NCI-H748 (cell line): Measurements from ENCODE around the gene HDC.

Source experiments
- DNase-seq: peaks from one replicate; lab custom pipeline; 2025; ENCODE audit not compliant: unreplicated experiment; lab: John Stamatoyannopoulos, UW

Gene HDC

GRCh38 chr15:50265620-50266019, at the start of gene HDC:
Gene HDC, minus strand, starts transcription at chr15:50265726. Its CDS starts 103 bp downstream, at chr15:50265623.
- DNase-seq: no peak

GRCh38 chr15:50312636-50313035, 47.1 kb upstream of the HDC start:
- DNase-seq: no peak

- DNase-seq: no peak
These were observed 42.3 kb upstream of the HDC start for GRCh38 chr15:50307799-50308198.

- DNase-seq: no peak
These were observed 39.3 kb upstream of the HDC start for GRCh38 chr15:50304836-50305235.

GRCh38 chr15:50302581-50302980, 37.1 kb upstream of the HDC start:
- DNase-seq: no peak

- DNase-seq: no peak
These were observed 32.8 kb upstream of the HDC start for GRCh38 chr15:50298340-50298739.

GRCh38 chr15:50295966-50296365, 30.4 kb upstream of the HDC start:
- DNase-seq: no peak

GRCh38 chr15:50289749-50290148, 24.2 kb upstream of the HDC start:
- no peak for DNase-seq

- no peak for DNase-seq
These were observed 22.0 kb upstream of the HDC start for GRCh38 chr15:50287324-50288116.

- DNase-seq: no peak
These were observed 15.9 kb upstream of the HDC start for GRCh38 chr15:50281427-50281826.

GRCh38 chr15:50280271-50280670, 14.7 kb upstream of the HDC start:
- no peak for DNase-seq

GRCh38 chr15:50278496-50278895, 13.0 kb upstream of the HDC start:
- DNase-seq: no peak

- no peak for DNase-seq
These were observed 11.8 kb upstream of the HDC start for GRCh38 chr15:50277370-50277769.

- DNase-seq: no peak
These were observed 10.4 kb upstream of the HDC start for GRCh38 chr15:50275908-50276307.

- DNase-seq: no peak
These were observed 9.6 kb upstream of the HDC start for GRCh38 chr15:50275091-50275490.

GRCh38 chr15:50267577-50267976, 2.1 kb upstream of the HDC start:
- DNase-seq: no peak

- no peak for DNase-seq
These were observed 3.0 kb downstream of the HDC start for GRCh38 chr15:50262533-50262932.

GRCh38 chr15:50261981-50262380, 3.5 kb downstream of the HDC start:
- no peak for DNase-seq

GRCh38 chr15:50260969-50261496, 4.5 kb downstream of the HDC start:
- DNase-seq: no peak

GRCh38 chr15:50259276-50259675, 6.2 kb downstream of the HDC start:
- DNase-seq: no peak

- DNase-seq: no peak
These were observed 7.6 kb downstream of the HDC start for GRCh38 chr15:50257924-50258323.

- DNase-seq: no peak
These were observed 8.2 kb downstream of the HDC start for GRCh38 chr15:50257332-50257731.
